ENCODE measurements around the gene PIPOX.

DNA sequence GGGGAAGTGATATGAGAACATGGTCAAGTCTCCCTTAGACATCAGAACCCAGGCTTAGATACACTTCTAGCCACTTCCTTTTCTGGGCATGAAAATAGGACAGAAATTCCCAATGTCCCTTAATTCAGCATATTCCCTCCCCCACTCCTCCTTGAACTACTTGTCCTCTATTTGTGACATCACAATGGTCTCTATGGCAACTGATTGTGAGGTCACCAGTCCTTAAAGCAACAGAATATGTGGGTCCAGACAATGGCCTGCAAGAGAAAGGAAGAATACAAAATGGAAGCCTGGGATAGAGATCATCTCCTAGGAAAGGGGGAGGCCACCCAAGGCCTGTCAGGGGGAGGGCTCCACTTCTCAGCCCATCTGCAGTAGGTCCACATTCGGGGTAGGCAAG, 30.4 kb upstream of the PIPOX start:
- TF ChIP-seq, protein P1, sequence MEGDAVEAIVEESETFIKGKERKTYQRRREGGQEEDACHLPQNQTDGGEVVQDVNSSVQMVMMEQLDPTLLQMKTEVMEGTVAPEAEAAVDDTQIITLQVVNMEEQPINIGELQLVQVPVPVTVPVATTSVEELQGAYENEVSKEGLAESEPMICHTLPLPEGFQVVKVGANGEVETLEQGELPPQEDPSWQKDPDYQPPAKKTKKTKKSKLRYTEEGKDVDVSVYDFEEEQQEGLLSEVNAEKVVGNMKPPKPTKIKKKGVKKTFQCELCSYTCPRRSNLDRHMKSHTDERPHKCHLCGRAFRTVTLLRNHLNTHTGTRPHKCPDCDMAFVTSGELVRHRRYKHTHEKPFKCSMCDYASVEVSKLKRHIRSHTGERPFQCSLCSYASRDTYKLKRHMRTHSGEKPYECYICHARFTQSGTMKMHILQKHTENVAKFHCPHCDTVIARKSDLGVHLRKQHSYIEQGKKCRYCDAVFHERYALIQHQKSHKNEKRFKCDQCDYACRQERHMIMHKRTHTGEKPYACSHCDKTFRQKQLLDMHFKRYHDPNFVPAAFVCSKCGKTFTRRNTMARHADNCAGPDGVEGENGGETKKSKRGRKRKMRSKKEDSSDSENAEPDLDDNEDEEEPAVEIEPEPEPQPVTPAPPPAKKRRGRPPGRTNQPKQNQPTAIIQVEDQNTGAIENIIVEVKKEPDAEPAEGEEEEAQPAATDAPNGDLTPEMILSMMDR (IDR thresholded peaks at IDR 0.05; ENCODE audit: control extremely low read depth in 1 of 3, insufficient read depth in 1 of 3, low read depth in 1 of 3, low read length in 3 of 3): no peak
- no peak for TF ChIP-seq POLR2A (IDR thresholded peaks at IDR 0.05; ENCODE audit: control extremely low read depth in 1 of 2, low read depth in 2 of 2, low read length in 2 of 2)
- TF ChIP-seq, protein P2, sequence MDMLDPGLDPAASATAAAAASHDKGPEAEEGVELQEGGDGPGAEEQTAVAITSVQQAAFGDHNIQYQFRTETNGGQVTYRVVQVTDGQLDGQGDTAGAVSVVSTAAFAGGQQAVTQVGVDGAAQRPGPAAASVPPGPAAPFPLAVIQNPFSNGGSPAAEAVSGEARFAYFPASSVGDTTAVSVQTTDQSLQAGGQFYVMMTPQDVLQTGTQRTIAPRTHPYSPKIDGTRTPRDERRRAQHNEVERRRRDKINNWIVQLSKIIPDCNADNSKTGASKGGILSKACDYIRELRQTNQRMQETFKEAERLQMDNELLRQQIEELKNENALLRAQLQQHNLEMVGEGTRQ (IDR thresholded peaks at IDR 0.05; ENCODE audit: low read length): no peak
- TF ChIP-seq, protein P3, sequence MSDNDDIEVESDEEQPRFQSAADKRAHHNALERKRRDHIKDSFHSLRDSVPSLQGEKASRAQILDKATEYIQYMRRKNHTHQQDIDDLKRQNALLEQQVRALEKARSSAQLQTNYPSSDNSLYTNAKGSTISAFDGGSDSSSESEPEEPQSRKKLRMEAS (IDR thresholded peaks at IDR 0.05): no peak
